ENCODE data around the gene C18orf54.
"Not testable (repeated sequence)": the region's sequence is repeated elsewhere in the genome, so short reads cannot be mapped to it uniquely, and the experiment has no call there.

C18orf54 gene

DNA sequence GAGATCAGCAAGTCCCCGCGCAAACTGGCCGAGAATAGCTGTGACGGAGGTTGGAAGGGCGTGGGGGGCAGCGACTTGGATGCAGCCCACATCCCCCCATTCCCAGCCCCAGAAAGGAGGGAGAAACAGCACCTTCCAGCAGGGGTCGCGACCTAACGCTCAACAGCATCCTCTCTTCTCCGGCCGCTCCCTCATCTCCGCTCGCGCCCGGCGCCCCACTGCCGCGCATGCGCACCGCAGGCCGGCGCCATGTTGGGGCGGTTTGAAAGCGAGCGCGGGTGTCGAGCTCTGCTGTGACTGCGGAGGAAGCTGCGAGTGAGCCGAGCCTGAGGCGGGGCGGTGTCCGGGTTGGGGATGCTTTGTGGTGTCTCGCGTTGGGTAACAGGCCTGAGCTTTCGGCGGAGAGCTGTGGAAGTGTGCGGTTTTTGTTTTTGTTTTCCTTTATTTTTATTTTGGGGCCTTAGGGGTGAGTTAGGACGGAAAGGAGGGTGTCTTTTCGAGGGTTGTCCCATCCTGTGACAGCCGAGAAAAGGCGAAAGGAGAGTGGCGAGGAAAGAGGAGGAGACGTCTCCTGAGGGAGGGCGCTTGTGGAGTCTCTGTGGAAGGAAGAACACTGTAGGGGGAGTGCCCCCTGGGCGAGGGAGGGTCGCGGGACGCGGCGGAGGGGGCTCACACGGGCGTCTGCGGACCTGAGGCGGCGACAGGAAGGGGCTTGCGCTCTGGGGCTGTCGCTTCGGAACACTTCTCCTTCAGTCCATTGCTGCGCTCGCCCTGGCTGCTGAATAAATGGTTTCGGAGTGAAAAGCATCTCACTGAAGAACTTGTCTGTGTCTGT is at the start of gene C18orf54, which contains the start of gene STARD6:
TSS of gene C18orf54 (plus strand) at position 247 of the 835 bp plus-strand sequence. CDS start 2,667 bp downstream, outside the sequence.
TSS of gene STARD6 (minus strand) at position 199 of the 835 bp plus-strand sequence. CDS start 3,285 bp downstream, outside the sequence.
- in situ Hi-C loops (cut with HindIII; ENCODE audit: low sequenced_read_pairs): no loop called here

DNA sequence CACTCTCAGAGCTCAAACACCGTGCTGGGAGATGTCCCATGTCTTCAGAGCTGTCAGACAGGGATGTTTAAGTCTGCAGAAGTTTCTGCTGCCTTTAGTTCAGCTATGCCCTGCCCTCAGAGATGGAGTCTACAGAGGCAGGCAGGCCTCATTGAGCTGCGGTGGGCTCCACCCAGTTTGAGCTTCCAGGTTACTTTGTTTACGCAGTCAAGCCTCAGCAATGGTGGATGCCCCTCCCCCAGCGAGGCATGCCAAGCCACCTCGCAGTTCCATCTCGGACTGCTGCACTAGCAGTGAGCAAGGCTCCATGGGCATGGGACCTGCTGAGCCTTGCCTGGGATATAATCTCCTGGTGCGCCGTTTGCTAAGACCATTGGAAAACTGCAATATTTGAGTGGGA is 48.1 kb upstream of the C18orf54 start:
- in situ Hi-C loops (cut with HindIII; ENCODE audit: low sequenced_read_pairs): not testable (repeated sequence)

GRCh38 chr18:54316071-54316820 is 41.5 kb upstream of the C18orf54 start:
- in situ Hi-C loops (cut with HindIII; ENCODE audit: low sequenced_read_pairs): no loop called here

GRCh38 chr18:54323561-54323960 is 34.1 kb upstream of the C18orf54 start:
- in situ Hi-C loops (cut with HindIII; ENCODE audit: low sequenced_read_pairs): no loop called here

GRCh38 chr18:54323970-54324369 is 33.7 kb upstream of the C18orf54 start:
- in situ Hi-C loops (cut with HindIII; ENCODE audit: low sequenced_read_pairs): no loop called here

- in situ Hi-C loops (cut with HindIII; ENCODE audit: low sequenced_read_pairs): no loop called here
Observed at GRCh38 chr18:54327818-54328217, 29.9 kb upstream of the C18orf54 start.

GRCh38 chr18:54329787-54330186 is 27.9 kb upstream of the C18orf54 start:
- in situ Hi-C loops (cut with HindIII; ENCODE audit: low sequenced_read_pairs): no loop called here

- in situ Hi-C loops (cut with HindIII; ENCODE audit: low sequenced_read_pairs): no loop called here
Observed at GRCh38 chr18:54330768-54331548, 26.7 kb upstream of the C18orf54 start.

- in situ Hi-C loops (cut with HindIII; ENCODE audit: low sequenced_read_pairs): no loop called here
Observed at GRCh38 chr18:54335638-54336173, 22.0 kb upstream of the C18orf54 start.

DNA sequence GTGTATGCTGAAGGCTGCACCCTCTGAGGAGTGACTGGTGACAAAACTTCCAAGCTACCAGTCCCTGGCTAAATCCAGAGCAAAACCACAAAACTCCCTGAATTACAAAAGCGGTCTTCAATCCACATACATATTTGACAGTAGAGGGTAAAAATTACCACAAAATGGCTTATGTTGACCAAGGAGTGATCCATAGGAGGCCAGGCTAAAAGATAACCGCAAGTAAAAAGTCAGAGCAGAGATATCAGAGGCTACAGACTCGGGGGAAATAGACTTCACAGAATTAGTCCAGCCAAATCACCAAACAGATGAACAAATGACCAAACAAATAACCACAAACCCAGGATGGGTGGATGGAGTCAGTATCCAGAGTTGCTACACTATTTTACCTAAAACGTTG is 19.5 kb upstream of the C18orf54 start:
- in situ Hi-C loops (cut with HindIII; ENCODE audit: low sequenced_read_pairs): no loop called here

- in situ Hi-C loops (cut with HindIII; ENCODE audit: low sequenced_read_pairs): no loop called here
Observed at GRCh38 chr18:54351186-54351585, 6.5 kb upstream of the C18orf54 start.

DNA sequence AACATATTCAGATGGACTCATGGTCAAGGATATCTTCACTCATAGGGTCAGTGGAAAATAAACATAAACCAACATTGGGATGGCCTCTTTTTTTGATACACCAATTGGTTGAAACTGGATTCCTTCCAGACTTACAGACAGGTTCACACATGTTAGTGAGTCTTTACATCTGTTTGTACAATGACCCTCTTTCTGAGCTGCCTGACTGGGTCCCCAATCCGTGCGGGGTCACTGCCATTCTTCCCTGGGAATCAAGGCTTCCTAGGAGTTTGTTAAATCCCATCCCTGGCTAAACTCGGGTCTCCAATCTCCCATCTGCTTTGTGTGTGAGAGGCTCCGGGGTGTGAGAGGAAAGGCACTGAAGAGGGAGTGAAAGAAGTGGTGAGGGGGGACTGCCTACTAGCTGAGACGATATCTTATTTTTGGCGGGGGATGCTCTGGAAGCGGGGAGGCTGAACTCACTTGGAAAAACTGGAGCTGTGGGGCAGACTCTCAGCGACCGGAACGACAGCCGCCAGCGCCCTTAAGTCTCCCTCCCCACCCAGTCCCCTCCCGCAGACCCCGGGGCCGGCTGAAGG is 535 bp upstream of the C18orf54 start:
- in situ Hi-C loops (cut with HindIII; ENCODE audit: low sequenced_read_pairs): no loop called here

GRCh38 chr18:54358495-54359040 is 862 bp downstream of the C18orf54 start:
- in situ Hi-C loops (cut with HindIII; ENCODE audit: low sequenced_read_pairs): no loop called here

DNA sequence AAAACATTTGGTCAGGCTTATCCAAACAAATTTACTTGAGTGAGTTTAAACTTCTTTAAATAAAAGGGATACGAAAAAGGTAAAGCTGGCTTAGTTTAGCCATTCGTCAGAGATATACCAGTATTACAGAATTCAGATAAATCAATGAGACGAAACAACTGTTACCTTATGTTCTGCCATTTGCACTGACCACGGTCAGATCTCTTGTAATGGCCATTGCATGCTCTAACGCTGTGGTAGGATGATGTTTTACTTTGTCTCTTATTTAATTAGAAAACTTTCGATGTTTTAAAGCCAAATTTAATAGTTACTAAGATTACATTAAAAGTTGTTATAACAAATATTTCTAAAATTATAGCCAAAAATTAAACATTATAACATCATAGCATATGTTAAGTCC is 1.5 kb downstream of the C18orf54 start:
- in situ Hi-C loops (cut with HindIII; ENCODE audit: low sequenced_read_pairs): no loop called here

GRCh38 chr18:54360406-54360805 is 2.7 kb downstream of the C18orf54 start:
- in situ Hi-C loops (cut with HindIII; ENCODE audit: low sequenced_read_pairs): no loop called here

- in situ Hi-C loops (cut with HindIII; ENCODE audit: low sequenced_read_pairs): no loop called here
Observed at GRCh38 chr18:54378057-54378456, 20.4 kb downstream of the C18orf54 start.

GRCh38 chr18:54381640-54382039 is 23.9 kb downstream of the C18orf54 start:
- in situ Hi-C loops (cut with HindIII; ENCODE audit: low sequenced_read_pairs): no loop called here

- in situ Hi-C loops (cut with HindIII; ENCODE audit: low sequenced_read_pairs): no loop called here
Observed at GRCh38 chr18:54382076-54382475, 24.4 kb downstream of the C18orf54 start.

DNA sequence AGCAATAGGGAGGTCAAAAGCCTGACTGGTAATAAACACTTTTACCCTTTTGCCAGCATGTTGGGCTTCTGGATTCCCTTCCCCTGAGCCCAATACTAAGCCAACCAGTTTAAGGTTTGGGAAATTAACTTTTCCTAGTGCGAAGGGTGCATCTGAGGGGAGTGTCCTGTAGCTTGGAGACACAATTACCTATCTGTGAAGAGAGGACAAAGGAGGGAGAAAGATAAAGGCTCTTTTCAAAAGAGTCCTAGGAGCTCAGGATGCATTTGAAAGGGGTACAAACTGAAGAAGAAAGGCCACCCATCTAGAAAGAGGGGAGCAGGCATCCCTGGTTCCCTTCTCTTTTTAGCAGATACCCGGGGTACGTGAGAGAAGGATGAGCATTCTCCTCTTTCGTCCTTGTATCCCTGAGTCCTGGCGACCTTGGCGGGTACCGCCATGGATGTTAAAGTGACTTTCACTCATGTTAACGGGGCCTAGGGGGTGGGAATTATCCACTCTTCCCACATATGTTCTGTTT is 25.1 kb downstream of the C18orf54 start:
- in situ Hi-C loops (cut with HindIII; ENCODE audit: low sequenced_read_pairs): no loop called here

DNA sequence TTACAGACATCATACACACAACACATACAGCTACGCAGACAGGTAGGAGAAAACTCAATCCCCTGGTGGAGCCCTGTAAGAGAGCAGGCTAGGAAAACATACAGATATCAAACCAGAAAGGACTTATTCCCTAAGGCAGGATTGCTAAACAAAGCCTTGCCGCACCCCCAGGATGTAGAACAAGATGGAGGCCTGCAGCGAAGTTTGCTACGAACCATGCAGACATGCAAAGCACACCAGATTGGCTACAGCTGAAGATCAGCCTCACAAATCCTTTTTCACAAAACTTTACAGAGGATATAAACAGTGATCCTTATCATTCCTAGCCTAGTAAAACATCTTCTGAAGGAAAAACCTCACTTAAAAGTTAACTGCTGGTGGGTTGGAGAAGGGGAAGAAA is 28.3 kb downstream of the C18orf54 start:
- in situ Hi-C loops (cut with HindIII; ENCODE audit: low sequenced_read_pairs): no loop called here
